ENCODE data around the gene JTB.

Gene JTB

DNA sequence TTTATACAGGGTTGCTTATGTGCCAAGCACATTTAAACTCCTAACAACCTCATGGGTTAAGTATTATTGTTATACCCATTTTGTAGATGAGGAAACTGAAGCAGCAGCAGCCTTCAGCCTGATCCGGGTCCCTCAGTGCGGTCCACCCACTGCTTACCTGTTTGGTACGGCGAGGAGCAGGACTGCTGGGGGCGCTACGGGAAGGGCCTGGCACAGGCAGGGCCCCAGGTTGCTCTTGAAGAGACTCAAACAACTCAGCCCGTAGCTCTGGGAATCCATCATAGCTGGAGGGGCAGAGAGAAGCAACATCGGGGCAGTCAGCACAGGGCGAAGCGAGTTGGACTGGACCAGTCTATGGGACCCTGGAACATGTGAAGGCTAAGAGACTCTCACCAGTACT lies 40.1 kb downstream of the JTB start:
- TF ChIP-seq POU2F2 (IDR thresholded peaks at IDR 0.05; ENCODE audit: low read depth, low read length), result no peak
- no peak for TF ChIP-seq SPI1 (IDR thresholded peaks at IDR 0.05; ENCODE audit: low read depth, low read length)
- TF ChIP-seq TAF1 (IDR thresholded peaks at IDR 0.05; ENCODE audit: low read depth, low read length), result no peak
- TF ChIP-seq PAX5 (IDR thresholded peaks at IDR 0.05; ENCODE audit: insufficient read depth, low read length, severe bottlenecking), result no peak
- no peak for TF ChIP-seq POLR2AphosphoS5 (IDR thresholded peaks at IDR 0.05; ENCODE audit: low read depth, low read length)
- no peak for TF ChIP-seq POLR2A (IDR thresholded peaks at IDR 0.05; ENCODE audit: low read depth, low read length)
- DNase-seq (ENCODE audit: insufficient read length, low spot score), result no peak
- no peak for FAIRE-seq

DNA sequence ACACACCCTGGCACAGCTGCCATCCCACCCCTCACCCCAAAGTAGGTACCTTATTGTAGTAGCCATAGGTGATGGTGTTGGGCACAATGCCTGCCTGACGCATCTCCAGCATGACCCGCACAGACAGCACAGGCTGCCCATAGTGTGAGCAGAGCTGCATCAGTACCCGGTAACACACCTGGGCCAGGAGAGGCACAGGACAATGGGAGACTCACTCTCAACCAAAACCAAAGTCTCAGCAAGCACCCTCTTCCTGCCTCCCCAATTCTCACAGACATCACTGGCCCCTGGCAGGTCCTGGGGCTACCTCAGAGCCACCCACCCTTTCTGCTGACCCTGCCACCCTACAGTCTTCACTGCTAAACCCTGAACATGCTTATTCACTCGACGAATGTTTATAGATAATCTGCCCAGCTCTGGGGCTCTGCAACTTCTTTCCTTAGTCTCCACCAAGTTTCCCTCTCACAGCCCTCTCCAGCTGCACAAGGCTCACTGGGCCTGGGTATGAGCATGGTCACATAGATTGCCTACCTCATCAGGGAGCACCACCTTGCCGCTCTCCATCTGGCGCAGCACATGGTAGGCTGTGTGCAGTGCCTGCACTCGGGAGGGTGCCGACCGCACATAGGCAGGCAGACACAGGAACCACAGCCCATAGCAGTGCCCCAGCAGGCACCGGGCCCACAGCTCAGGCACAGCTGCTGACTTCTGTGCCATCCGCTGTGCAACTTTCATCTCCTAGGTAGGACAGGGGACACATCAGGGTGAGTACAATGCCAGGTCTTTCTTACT lies 41.3 kb downstream of the JTB start:
- TF ChIP-seq POLR2AphosphoS5 (IDR thresholded peaks at IDR 0.05; ENCODE audit: low read depth, low read length) (no peak), PAX5 (IDR thresholded peaks at IDR 0.05; ENCODE audit: insufficient read depth, low read length, severe bottlenecking) (no peak), POU2F2 (IDR thresholded peaks at IDR 0.05; ENCODE audit: low read depth, low read length) (no peak), TAF1 (IDR thresholded peaks at IDR 0.05; ENCODE audit: low read depth, low read length) (no peak), SPI1 (IDR thresholded peaks at IDR 0.05; ENCODE audit: low read depth, low read length) (no peak), POLR2A (IDR thresholded peaks at IDR 0.05; ENCODE audit: low read depth, low read length) (no peak)
- FAIRE-seq (no peak), DNase-seq (ENCODE audit: insufficient read length, low spot score) (no peak)

DNA sequence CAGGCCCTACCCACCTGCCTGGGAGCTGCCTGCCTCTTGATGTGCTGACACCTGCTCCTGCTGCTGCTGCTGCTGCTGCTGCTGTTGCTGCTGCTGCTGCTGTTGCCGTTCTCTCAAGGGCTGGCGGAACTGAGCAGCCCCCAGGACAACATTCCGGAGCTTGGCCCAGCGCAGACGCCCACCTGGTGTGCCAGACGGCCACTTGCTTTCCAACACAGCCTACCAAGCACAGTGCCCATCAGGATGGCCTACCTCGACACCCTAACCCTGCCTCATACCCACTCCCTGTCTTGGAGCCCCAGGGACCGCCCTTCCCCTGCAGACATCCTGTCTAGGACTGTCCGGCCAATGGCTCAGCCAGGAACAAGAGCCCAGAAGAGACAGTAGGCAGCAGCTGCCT lies 42.7 kb downstream of the JTB start:
- TF ChIP-seq POU2F2 (IDR thresholded peaks at IDR 0.05; ENCODE audit: low read depth, low read length), result no peak
- FAIRE-seq (no peak), DNase-seq (ENCODE audit: insufficient read length, low spot score) (no peak)

DNA sequence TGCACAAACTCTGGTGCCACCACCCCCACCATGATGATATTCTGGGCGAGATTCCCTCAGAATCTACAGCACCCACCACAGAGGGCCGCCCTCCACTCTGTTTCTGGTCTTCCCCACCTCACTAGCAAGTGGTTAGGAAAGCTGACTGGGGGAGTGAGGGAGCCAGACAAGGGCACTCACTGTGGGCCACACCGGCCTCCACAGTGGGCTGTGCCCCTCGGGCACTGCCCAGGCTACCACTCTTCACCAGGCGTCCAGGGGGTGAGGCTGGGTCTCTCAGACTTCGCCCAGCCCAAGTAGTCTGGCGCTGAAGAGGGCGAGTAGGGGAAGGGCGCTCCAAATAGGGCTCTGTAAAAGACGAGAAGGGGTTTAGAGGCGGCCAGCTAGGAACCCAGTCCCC lies 43.5 kb downstream of the JTB start:
- FAIRE-seq, result no peak
- TF ChIP-seq PAX5 (IDR thresholded peaks at IDR 0.05; ENCODE audit: insufficient read depth, low read length, severe bottlenecking) (no peak), POLR2A (IDR thresholded peaks at IDR 0.05; ENCODE audit: low read depth, low read length) (no peak), SPI1 (IDR thresholded peaks at IDR 0.05; ENCODE audit: low read depth, low read length) (no peak), POLR2AphosphoS5 (IDR thresholded peaks at IDR 0.05; ENCODE audit: low read depth, low read length) (no peak), TAF1 (IDR thresholded peaks at IDR 0.05; ENCODE audit: low read depth, low read length) (no peak), POU2F2 (IDR thresholded peaks at IDR 0.05; ENCODE audit: low read depth, low read length) (no peak)
- no peak for DNase-seq (ENCODE audit: insufficient read length, low spot score)

DNA sequence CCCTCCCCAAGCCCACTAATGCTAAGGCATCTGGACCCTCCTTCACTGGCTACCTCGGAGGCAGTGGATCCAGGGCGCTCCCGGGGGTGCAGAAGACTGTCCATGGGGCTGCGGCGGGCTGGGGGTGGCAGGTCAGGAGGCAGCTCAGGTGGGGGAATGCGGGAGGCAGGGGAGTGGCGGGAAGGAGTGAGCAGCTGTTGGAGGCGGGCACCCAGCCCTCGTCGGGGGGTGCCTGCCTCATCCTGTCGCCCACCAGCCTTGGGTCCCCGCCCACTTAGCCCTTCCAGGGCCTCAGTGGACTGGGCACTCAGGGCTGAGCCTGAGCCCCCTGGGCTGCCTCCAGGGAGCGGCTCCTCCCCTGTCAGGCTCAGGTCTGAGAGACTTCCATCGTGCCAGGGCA lies 44.0 kb downstream of the JTB start:
- DNase-seq (ENCODE audit: insufficient read length, low spot score), result no peak
- no peak for TF ChIP-seq PAX5 (IDR thresholded peaks at IDR 0.05; ENCODE audit: insufficient read depth, low read length, severe bottlenecking)
- TF ChIP-seq POLR2AphosphoS5 (IDR thresholded peaks at IDR 0.05; ENCODE audit: low read depth, low read length), result no peak
- no peak for TF ChIP-seq SPI1 (IDR thresholded peaks at IDR 0.05; ENCODE audit: low read depth, low read length)
- no peak for TF ChIP-seq POLR2A (IDR thresholded peaks at IDR 0.05; ENCODE audit: low read depth, low read length)
- TF ChIP-seq TAF1 (IDR thresholded peaks at IDR 0.05; ENCODE audit: low read depth, low read length), result no peak
- no peak for TF ChIP-seq POU2F2 (IDR thresholded peaks at IDR 0.05; ENCODE audit: low read depth, low read length)
- no peak for FAIRE-seq

DNA sequence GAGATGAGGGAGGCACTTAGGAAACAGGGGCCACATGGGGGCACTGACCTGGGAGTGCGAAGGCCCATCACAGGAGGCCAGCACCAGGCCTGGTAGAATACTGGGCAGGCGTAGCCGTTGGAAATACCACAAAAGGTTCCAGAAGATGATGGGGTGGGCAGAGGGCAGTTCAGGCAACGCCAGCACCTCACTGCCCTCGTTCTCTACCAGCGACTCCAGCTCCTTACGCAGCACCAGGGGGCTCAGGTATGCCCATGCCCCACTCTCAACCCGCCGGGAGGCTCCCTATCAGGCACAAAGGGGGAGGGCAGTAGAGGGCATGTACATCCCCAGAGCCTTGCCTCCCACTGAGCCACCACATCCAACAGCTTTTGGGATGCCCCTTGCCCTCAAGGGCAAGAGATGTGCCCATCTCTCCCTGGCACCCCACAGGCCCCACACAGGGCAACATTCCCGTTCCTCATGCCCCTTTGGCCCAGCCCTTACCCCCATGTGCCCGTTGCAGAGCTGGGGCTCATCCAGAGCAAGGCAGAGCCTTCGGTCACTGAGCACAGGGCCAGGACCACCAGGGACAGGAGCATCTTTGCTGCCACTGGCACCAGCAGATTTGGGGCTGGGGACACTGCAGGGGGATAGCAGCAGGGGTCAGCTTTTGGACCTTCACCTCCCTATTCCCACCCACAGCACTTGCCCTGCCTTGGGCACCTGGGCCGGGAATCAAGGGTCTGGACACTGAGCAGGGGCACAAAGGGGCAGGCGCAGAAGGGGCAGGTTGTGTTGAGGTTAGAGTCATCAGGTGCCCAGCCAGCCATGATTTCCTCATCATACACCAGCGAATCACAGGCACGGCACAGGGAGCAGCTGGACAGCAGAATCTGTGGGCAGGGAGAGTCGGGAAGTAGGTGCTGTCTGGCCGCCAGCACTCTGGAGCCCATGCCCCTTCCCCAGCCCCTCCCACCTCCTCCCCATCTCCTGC lies 45.0 kb downstream of the JTB start:
- DNase-seq (ENCODE audit: insufficient read length, low spot score) (no peak), FAIRE-seq (no peak)
- TF ChIP-seq SPI1 (IDR thresholded peaks at IDR 0.05; ENCODE audit: low read depth, low read length) (no peak), POU2F2 (IDR thresholded peaks at IDR 0.05; ENCODE audit: low read depth, low read length) (no peak), TAF1 (IDR thresholded peaks at IDR 0.05; ENCODE audit: low read depth, low read length) (no peak), PAX5 (IDR thresholded peaks at IDR 0.05; ENCODE audit: insufficient read depth, low read length, severe bottlenecking) (no peak), POLR2A (IDR thresholded peaks at IDR 0.05; ENCODE audit: low read depth, low read length) (no peak), POLR2AphosphoS5 (IDR thresholded peaks at IDR 0.05; ENCODE audit: low read depth, low read length) (no peak)

DNA sequence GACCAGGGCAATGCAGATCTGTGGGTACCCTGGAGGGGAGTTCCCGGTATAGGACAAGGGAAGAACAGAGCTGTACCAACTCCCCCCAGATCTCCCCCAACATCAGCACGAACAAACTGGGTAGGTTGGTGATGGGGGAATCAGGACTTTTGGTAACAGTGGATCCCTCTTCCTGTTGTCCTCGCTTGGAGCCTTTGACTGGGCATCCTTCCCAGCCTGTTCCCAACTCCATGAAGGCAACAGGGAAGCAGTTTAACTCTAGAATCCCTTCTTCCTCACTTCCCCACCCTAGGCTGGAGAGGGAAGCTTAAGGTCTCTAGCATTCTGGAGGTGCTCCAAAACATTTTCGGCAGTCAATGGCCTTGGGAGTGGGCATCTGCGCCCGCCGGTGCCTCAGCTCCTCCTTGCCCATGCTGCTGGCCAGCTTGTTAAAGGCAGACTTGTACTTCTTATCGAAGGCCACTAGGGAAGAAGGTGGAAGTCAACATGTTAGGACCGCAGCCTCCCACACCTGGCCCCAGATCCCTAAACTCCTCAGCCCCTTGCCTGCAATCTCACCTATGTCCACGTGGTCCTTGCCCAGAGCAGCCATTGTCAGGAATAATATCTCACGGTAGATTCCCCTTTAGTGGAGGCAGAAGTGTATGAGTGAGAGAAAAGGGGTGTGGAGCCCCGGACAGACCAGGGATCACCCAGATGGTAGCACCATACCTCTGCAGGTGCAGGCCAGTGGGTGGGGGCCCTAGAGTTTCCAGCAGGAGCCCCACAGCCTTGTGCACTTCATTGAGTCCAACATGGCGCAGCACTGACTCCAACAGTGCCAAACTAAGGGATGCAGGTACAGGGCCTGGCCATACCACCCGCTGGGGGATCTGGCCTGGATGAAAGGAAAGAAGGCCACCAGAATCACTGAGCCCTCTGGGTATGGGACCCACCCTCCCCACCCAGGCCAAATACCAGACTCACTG lies 47.2 kb downstream of the JTB start:
- TF ChIP-seq TAF1 (IDR thresholded peaks at IDR 0.05; ENCODE audit: low read depth, low read length) (no peak), POLR2AphosphoS5 (IDR thresholded peaks at IDR 0.05; ENCODE audit: low read depth, low read length) (no peak), PAX5 (IDR thresholded peaks at IDR 0.05; ENCODE audit: insufficient read depth, low read length, severe bottlenecking) (no peak), SPI1 (IDR thresholded peaks at IDR 0.05; ENCODE audit: low read depth, low read length) (no peak), POLR2A (IDR thresholded peaks at IDR 0.05; ENCODE audit: low read depth, low read length) (no peak), POU2F2 (IDR thresholded peaks at IDR 0.05; ENCODE audit: low read depth, low read length) (no peak)
- DNase-seq (ENCODE audit: insufficient read length, low spot score) (no peak), FAIRE-seq (no peak)

DNA sequence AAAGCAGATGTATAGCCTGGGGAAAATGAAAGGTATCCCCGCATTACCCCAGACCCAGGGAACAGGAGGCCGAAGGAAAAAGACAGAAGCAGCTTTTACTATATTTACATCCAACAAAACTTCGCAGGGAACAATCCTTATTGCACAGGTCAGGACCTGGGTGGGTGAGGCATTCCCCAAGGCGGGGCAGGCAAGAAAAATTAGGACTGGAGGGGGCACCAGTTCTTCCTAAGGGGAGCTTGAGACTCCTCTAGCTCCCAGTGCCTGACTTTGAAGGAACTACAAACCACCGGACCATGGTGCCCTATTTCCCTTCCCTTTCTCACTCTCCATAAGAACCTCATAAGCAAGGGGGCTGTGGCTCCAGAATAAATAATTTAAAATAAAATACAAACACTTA lies 48.0 kb downstream of the JTB start:
- FAIRE-seq (no peak), DNase-seq (ENCODE audit: insufficient read length, low spot score) (no peak)
- TF ChIP-seq POU2F2 (IDR thresholded peaks at IDR 0.05; ENCODE audit: low read depth, low read length) (no peak), POLR2A (IDR thresholded peaks at IDR 0.05; ENCODE audit: low read depth, low read length) (no peak), PAX5 (IDR thresholded peaks at IDR 0.05; ENCODE audit: insufficient read depth, low read length, severe bottlenecking) (no peak), POLR2AphosphoS5 (IDR thresholded peaks at IDR 0.05; ENCODE audit: low read depth, low read length) (no peak), TAF1 (IDR thresholded peaks at IDR 0.05; ENCODE audit: low read depth, low read length) (no peak), SPI1 (IDR thresholded peaks at IDR 0.05; ENCODE audit: low read depth, low read length) (no peak)

Measured in GM12891 (cell line).